Activated T-helper 2 cell treated with anti-CD3 and anti-CD28 coated beads, Interferon-gamma antibody, Interleukin-2, Interleukin-4, amounts not matched to agents 10 μg/mL and 5 μg/mL and 100 μg/mL, durations not matched to agents 14 hours and 24 hours and 36 hours (primary cell): ENCODE data around the gene DCTPP1. TPM values are rescaled to one million over a fixed set of nuclear protein-coding genes. Genes with fewer than 3 reads are reported as not detected.

Experiments
- DNase-seq: peaks from one replicate; pipeline ENCODE4 v3.0.0; 2021; ENCODE audit warnings: low spot score
- H3K27ac Mint-ChIP-seq: one replicate; pipeline ENCODE4 v1.8.0; 2021; ENCODE audit warnings: mixed read lengths
- H3K27me3 Mint-ChIP-seq: one replicate; pipeline ENCODE4 v1.8.0; 2021; ENCODE audit warnings: low read depth, mixed read lengths
- H3K36me3 Mint-ChIP-seq: one replicate; pipeline ENCODE4 v1.8.0; 2021; ENCODE audit warnings: low read depth, mixed read lengths
- H3K4me1 Mint-ChIP-seq: one replicate; pipeline ENCODE4 v1.8.0; 2021; ENCODE audit warnings: low read depth, mixed read lengths
- H3K4me3 Mint-ChIP-seq: one replicate; pipeline ENCODE4 v1.8.0; 2021; ENCODE audit warnings: low read depth, mild to moderate bottlenecking, moderate library complexity, mixed read lengths
- H3K9me3 Mint-ChIP-seq: one replicate; pipeline ENCODE4 v1.8.0; 2021; ENCODE audit warnings: mixed read lengths
- intact Hi-C: fragments of 100-400 bp; cut with micrococcal nuclease; formaldehyde crosslinking; loops from one replicate; pipeline ENCODE4 v1.15.1; 2023
- total RNA-seq: library from RNA; stranded (reverse); gene quantifications from 2 replicates; pipeline ENCODE4 v1.2.3, GENCODE V29; 2022

Gene DCTPP1
- total RNA-seq, 1 donor from 2014 or later, result 127 TPM

DNA sequence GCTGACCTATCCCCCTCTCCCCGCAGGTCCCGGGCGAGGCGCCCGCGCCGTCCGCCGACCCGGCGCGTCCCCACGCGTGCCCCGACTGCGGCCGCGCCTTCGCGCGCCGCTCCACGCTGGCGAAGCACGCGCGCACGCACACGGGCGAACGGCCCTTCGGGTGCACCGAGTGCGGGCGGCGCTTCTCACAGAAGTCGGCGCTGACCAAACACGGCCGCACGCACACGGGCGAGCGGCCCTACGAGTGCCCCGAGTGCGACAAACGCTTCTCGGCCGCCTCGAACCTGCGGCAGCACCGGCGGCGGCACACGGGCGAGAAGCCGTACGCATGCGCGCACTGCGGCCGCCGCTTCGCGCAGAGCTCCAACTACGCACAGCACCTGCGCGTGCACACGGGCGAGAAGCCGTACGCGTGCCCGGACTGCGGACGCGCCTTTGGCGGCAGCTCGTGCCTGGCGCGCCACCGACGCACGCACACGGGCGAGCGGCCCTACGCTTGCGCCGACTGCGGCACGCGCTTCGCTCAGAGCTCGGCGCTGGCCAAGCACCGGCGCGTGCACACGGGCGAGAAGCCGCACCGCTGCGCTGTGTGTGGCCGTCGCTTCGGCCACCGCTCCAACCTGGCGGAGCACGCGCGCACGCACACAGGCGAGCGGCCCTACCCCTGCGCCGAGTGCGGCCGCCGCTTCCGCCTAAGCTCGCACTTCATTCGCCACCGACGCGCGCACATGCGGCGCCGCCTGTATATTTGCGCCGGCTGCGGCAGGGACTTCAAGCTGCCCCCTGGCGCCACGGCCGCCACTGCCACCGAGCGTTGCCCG lies 12.1 kb downstream of the DCTPP1 start:
- H3K4me1 Mint-ChIP-seq, result peaks cover 26% of the 10 kb centered on the region
- H3K9me3 Mint-ChIP-seq, result no peaks in the 10 kb centered on the region
- peaks cover 56% of the 10 kb centered on the region for H3K36me3 Mint-ChIP-seq
- no peaks in the 10 kb centered on the region for H3K27me3 Mint-ChIP-seq
- peak; percentile 88 for DNase-seq
- intact Hi-C loops, result no loop called here
- no peak overlapping the region for H3K27ac Mint-ChIP-seq
- H3K4me3 Mint-ChIP-seq, result peak overlapping the region; percentile 52

DNA sequence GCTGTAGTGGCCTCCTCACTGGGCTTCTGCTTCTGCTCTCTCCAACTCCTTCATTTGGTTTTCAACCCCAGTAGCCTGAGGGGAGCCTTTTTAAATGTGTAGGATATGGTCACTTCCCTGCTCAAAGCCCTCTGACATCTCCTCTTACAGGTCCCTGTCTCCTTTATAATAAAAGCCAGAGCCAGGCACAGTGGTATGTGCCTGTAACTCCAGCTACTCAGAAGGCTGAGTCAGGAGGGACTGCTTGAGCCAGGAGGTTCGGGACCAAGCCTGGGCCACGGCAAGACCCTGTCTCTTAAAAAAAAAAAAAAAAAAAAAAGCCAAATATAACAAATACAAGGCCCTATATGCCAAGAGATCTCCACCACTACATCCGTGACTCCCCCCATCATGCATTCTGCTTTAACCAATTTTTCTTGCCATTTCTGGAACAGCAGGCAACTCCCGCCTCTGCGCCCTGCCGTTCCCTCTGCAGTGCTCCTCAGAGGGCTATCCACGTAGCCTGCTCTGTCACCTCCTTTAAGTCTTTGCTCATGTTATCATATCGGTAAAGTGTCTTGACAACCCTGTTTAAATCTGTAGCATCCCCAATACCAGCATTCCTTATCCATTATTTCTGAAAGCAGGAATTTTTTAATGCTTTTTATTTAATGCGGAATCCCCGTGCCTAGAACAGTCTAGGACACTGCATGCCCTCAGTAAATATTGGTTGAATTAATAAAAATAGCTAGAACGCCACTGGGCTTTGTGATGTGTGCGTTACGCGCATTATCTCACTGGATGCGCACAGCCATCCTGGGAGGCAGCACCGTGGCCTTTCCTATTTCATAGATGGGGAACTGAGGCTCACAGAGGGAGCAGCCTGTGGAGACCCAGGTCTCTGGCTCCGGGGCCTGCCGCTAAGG lies 13.0 kb downstream of the DCTPP1 start:
- no peaks in the 10 kb centered on the region for H3K9me3 Mint-ChIP-seq
- intact Hi-C loops, result no loop called here
- H3K4me1 Mint-ChIP-seq, result peaks cover 30% of the 10 kb centered on the region
- H3K27ac Mint-ChIP-seq, result peak overlapping the region; percentile 50
- peak overlapping the region; percentile 15 for H3K4me3 Mint-ChIP-seq
- H3K36me3 Mint-ChIP-seq, result peaks cover 58% of the 10 kb centered on the region
- DNase-seq, result no peak
- H3K27me3 Mint-ChIP-seq, result no peaks in the 10 kb centered on the region

DNA sequence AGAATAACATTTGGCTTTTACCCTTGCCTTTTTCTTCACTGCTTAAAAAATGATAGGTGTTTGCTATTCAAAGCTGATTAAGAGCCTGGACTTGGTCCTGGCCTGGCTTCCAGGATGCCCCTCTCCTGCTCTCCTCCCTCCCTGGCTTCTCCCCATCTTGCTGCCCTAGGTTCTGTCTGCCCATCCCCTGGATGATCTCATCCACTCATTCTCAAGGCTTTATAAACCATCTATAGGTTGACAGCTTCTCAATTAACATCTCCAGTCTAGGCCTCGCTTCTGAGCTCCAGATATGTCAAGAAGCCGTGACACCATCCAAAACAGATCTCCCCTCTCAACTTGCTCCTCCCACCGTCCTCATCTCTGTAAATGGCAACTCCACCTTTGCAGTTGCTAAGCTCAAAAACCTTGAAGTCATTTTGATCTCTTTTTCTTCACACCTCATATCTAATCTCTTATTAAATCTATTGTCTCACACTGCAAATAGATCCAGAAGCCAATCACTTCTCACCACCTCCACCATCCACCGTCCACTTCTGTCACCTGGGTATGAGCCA lies 13.7 kb downstream of the DCTPP1 start:
- Mint-ChIP-seq H3K9me3 (no peaks in the 10 kb centered on the region), H3K36me3 (peaks cover 51% of the 10 kb centered on the region), H3K4me3 (peak overlapping the region; percentile 32), H3K27ac (peak overlapping the region; percentile 24), H3K27me3 (no peaks in the 10 kb centered on the region), H3K4me1 (peaks cover 31% of the 10 kb centered on the region)
- DNase-seq, result no peak
- intact Hi-C loops, result no loop called here

DNA sequence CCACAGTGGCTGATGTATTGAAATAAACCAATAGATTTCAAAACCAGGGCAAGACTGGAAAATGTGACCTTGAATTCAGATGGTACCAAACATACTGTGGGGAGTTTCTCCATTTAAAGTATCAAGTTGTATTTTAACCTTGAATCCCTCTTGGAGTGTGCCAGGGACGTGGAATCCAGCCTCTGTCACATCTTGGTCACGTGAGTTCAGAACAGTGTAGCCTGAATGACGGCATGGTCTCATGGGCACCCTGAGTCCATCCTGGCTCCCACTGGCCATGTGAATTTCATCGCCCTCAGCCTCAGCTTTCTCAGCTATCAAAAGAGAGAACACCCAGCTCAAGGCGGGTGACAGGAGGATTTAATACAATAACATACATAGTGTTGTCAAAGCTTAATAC lies 15.7 kb downstream of the DCTPP1 start:
- H3K4me1 Mint-ChIP-seq, result peaks cover 36% of the 10 kb centered on the region
- no peaks in the 10 kb centered on the region for H3K9me3 Mint-ChIP-seq
- H3K4me3 Mint-ChIP-seq, result no peak overlapping the region
- DNase-seq, result no peak
- intact Hi-C loops, result no loop called here
- peaks cover 51% of the 10 kb centered on the region for H3K36me3 Mint-ChIP-seq
- no peaks in the 10 kb centered on the region for H3K27me3 Mint-ChIP-seq
- no peak overlapping the region for H3K27ac Mint-ChIP-seq

DNA sequence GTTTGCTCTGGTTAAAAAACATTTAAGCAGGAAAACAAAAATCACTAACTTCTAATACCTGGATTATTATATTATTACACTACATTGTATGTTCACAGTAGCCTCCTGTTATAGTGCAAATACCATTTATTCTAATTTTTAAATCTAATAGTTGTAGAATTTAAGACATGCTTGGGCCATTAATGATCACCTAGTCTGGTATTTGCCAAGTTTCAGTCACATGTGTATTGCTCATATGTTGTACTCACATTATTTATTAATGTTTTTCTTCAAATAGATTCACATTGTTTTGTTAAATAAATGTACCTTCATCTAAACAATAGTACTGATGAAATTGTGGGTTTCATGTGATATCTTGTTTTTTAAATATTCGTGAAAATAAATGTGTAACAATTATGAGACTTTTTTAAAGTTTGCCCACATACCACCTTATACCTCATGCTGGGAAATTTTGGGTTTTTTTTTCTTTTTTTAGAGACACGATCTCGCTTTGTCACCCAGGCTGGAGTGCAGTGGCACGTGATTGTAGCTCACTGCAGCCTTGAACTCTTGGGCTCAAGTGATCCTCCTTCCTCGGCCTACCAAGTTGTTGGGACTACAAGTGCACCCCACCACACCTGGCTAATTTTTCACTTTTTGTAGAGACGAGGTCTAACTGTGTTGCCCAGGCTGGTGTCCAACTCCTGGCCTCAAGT lies 16.6 kb downstream of the DCTPP1 start:
- Mint-ChIP-seq H3K27me3 (no peaks in the 10 kb centered on the region), H3K4me1 (peaks cover 39% of the 10 kb centered on the region), H3K4me3 (no peak overlapping the region), H3K36me3 (peaks cover 49% of the 10 kb centered on the region), H3K27ac (peak overlapping the region; percentile 53), H3K9me3 (no peaks in the 10 kb centered on the region)
- intact Hi-C loops, result no loop called here
- no peak for DNase-seq

DNA sequence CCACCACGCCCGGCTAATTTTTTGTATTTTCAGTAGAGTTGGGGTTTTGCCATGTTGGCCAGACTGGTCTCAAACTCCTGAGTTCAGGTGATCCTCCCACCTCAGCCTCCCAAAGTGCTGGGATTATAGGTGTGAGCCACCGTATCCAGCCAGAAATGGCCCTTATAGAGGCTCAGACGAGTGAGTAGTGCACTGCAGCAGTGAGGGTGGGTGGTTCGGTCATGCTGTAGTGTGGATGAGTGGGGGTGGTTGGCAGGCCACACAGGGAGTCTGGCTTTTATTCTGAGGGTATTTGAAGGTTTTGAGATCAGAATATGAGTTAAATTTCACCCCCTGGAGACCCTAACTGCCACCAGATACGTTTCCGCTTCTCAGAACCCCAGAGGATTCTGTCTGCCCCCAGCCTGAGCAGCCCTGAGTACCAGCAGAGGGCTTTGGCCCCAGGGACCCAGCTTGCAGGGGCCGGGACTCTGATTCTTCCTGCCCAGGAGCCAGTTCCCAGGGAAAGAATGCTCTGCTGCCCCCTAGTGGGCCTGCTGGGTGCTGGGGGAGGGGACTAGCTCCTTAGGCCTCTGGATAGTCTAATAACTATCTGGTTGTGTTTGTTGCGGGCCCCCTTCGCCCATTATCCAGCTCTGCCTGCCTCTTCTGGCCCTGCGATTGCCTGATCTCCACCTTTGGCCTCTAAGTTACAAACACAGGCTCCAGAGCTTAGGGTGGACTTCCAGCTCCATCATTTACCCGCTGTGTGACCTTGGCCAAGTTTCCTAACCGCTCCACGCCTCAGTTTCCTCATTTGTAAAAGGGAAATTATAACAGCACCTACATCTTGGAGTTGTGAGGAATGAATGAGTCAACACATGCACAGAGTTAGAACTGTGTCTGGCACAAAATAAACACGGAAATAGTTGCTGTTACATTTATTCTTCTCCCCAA lies 20.4 kb downstream of the DCTPP1 start:
- no peaks in the 10 kb centered on the region for H3K27me3 Mint-ChIP-seq

DNA sequence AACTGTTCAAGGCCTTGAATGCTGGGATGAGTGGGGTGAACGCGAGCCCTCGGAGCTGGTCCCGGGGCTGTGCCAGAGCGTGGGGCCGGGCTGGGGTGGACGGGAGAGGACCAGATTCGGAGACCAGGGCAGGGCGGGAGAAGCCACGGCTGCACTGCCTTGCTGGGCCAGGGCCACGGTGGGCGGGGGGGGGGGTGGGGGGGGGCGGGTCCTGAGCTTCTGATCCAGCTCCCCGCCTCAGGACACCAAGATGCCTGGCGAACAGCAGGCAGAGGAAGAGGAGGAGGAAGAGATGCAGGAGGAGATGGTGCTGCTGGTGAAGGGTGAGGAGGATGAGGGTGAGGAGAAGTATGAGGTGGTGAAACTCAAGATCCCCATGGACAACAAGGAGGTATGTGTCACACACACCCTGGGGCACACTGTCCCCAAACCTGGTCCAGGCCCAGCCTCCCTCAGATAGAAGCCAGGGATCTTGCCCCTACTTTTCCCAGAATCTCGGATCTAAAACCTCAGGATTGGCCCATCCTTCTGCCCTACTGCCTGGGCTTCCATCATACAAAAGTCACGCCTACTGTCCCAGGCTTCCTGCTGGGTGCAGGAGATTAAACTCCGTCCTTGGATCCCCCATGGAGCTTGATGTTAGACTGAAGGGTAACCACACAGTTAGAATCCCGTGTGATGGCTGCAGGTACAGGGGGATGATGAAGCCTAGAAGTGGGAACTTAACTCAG lies 21.9 kb downstream of the DCTPP1 start:
- H3K36me3 Mint-ChIP-seq, result peaks cover 23% of the 10 kb centered on the region
- no peaks in the 10 kb centered on the region for H3K9me3 Mint-ChIP-seq
- DNase-seq, result no peak
- intact Hi-C loops, result loop anchor here (2.0 to 10.0 kb wide), 6 partner anchors 23 to 313 kb away; partner anchors contain the start of genes CD2BP2, DCTPP1, MAPK3 and TBC1D10B
- peak overlapping the region; percentile 80 for H3K4me3 Mint-ChIP-seq
- H3K4me1 Mint-ChIP-seq, result peaks cover 28% of the 10 kb centered on the region
- peak overlapping the region; percentile 79 for H3K27ac Mint-ChIP-seq
- no peaks in the 10 kb centered on the region for H3K27me3 Mint-ChIP-seq

More for the DNA sequence above, 20.4 kb downstream of the DCTPP1 start:
- peak overlapping the region; percentile 80 for H3K4me3 Mint-ChIP-seq
- peak overlapping the region; percentile 22 for H3K27ac Mint-ChIP-seq
- intact Hi-C loops, result loop anchor here (1.0 to 10.0 kb wide), 5 partner anchors 9 to 315 kb away; partner anchors contain the start of genes CD2BP2, MAPK3, TBC1D10B and TBX6
- H3K9me3 Mint-ChIP-seq, result no peaks in the 10 kb centered on the region
- H3K4me1 Mint-ChIP-seq, result peaks cover 29% of the 10 kb centered on the region
- DNase-seq, result peak; percentile 85
- peaks cover 32% of the 10 kb centered on the region for H3K36me3 Mint-ChIP-seq

DNA sequence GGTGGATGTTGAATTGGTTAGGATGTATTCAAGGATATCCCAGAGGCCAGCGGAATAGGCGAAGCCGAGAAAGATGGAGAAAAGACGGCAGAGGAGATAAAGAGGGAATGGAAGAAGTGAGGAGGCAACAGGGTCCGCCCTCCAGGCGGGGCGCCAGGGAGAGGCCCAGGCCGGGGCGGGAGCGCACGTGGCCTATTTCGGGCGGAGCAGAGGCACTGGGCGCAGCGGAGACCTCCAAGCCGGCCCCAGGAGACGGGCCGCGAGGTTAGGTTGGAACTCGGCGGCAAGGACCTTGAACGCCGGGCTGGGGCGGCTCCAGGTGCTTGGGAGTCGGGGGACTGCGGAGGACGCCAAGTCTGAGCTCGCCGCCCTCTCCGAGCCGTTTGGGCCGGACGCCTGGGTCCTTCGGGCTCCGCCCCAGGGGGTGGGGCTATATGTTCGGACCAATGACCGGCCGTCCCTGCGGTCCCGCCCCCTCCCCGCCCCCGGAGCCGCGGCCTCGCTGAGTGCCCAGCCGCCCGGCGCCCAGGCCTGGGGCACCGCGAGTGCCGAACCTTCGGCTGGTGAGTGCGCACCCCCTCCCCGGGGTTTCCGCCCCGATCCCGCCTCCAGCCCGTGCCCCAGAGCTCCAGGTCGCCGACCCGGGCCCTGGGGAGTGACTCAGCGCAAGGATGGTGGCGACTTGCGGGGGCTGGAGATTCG lies 22.6 kb downstream of the DCTPP1 start, which contains the start of gene ZNF771:
Gene ZNF771, plus strand, starts transcription at position 505 of the 702 bp plus-strand sequence. CDS start 448 bp downstream, outside the sequence.
- H3K4me1 Mint-ChIP-seq, result peaks cover 28% of the 10 kb centered on the region
- intact Hi-C loops, result loop anchor here (2.0 to 10.0 kb wide), 5 partner anchors 24 to 312 kb away; partner anchors contain the start of genes CD2BP2, DCTPP1, MAPK3 and TBX6

DNA sequence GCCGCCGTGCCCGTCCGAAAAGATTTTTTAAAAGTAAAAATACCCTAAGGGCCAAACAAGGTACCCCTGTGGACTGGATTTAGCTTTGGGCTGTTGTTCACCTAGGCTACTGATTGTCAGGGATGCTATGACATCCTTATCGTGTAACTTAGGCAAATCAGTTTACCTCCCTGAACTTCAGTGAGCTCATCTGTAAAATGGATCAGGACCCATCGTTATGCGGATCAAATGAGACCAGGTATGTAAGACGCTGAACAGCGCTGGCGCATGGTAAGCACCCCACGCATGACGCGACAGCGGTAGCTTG lies 23.1 kb downstream of the DCTPP1 start:
- Mint-ChIP-seq H3K9me3 (no peaks in the 10 kb centered on the region), H3K36me3 (peaks cover 17% of the 10 kb centered on the region), H3K4me3 (peak overlapping the region; percentile 95), H3K4me1 (peaks cover 24% of the 10 kb centered on the region), H3K27ac (peak overlapping the region; percentile 97), H3K27me3 (no peaks in the 10 kb centered on the region)
- DNase-seq, result no peak
- intact Hi-C loops, result loop anchor here (2.0 to 10.0 kb wide), 5 partner anchors 24 to 312 kb away; partner anchors contain the start of genes CD2BP2, DCTPP1, MAPK3 and TBX6

More for the DNA sequence above, 22.6 kb downstream of the DCTPP1 start, which contains the start of gene ZNF771:
- DNase-seq, result peak; percentile 82
- Mint-ChIP-seq H3K36me3 (peaks cover 21% of the 10 kb centered on the region), H3K4me3 (peak within 1 kb of the TSS; percentile 95), H3K27me3 (no peaks in the 10 kb centered on the region), H3K9me3 (no peaks in the 10 kb centered on the region), H3K27ac (peak within 1 kb of the TSS; percentile 97)

DNA sequence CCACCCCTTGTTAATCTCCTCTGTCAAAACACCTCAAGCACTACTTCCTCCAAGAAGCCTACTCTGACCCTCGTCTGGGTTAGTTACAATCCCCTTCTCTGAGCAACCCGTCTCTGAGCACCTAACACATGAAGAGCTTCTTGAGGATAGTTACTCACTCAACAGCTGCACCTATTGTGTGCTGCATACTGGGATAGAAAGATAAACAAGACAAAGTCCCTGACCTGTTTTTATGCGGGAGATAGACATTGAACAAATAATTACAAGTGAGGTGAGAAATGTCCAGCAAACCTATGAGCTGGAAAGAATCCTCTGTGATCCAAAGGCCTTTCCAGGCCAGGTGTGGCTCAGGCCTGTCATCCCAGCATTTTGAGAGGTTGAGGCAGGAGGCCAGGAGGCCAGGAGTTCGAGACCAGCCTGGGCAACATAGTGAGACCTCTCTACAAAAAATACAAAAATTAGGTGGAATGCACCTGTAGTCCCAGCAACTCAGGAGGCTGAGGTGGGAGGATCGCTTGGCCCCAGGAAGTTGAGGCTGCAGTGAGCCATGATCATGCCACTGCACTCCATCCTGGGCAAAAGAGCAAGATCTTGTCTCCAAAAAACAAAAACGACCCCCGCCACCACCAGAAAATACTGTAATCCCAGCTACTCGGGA lies 27.9 kb downstream of the DCTPP1 start:
- H3K4me3 Mint-ChIP-seq, result peak overlapping the region; percentile 61
- H3K4me1 Mint-ChIP-seq, result peaks cover 31% of the 10 kb centered on the region
- intact Hi-C loops, result loop anchor here (10.0 kb wide), 2 partner anchors 47 to 307 kb away; partner anchors contain the start of genes CD2BP2, TBX6 and YPEL3
- H3K36me3 Mint-ChIP-seq, result peaks cover 21% of the 10 kb centered on the region
- H3K27ac Mint-ChIP-seq, result peak overlapping the region; percentile 40
- no peaks in the 10 kb centered on the region for H3K27me3 Mint-ChIP-seq
- no peaks in the 10 kb centered on the region for H3K9me3 Mint-ChIP-seq
- no peak for DNase-seq
